ENCODE data around the gene C2CD4A. TPM values are rescaled to one million over a fixed set of nuclear protein-coding genes. Genes with fewer than 3 reads are reported as not detected.
"Not testable (repeated sequence)": the region's sequence is repeated elsewhere in the genome, so short reads cannot be mapped to it uniquely, and the experiment has no call there.

C2CD4A gene
- total RNA-seq (2014; rRNA removed; shearing (Covaris generic)), result not detected in 2 replicates

GRCh38 chr15:62066663-62067447, at the start of gene C2CD4A:
Gene C2CD4A, plus strand, starts transcription at chr15:62066977. Its CDS starts 637 bp downstream, at chr15:62067614.
- H3K27me3 ChIP-seq (replicated peaks), result peaks cover 47% of the 10 kb centered on the region
- peak within 1 kb of the TSS; percentile 41 for H3K4me3 ChIP-seq
- DNase-seq (ENCODE audit: low read depth in 1 of 2, low spot score in 2 of 2), result no peak
- no peaks in the 10 kb centered on the region for H3K36me3 ChIP-seq
- H3K27ac ChIP-seq, result no peak within 1 kb of the TSS
- no peaks in the 10 kb centered on the region for H3K9me3 ChIP-seq (replicated peaks)
- H3K4me1 ChIP-seq (replicated peaks), result peaks cover 15% of the 10 kb centered on the region

DNA sequence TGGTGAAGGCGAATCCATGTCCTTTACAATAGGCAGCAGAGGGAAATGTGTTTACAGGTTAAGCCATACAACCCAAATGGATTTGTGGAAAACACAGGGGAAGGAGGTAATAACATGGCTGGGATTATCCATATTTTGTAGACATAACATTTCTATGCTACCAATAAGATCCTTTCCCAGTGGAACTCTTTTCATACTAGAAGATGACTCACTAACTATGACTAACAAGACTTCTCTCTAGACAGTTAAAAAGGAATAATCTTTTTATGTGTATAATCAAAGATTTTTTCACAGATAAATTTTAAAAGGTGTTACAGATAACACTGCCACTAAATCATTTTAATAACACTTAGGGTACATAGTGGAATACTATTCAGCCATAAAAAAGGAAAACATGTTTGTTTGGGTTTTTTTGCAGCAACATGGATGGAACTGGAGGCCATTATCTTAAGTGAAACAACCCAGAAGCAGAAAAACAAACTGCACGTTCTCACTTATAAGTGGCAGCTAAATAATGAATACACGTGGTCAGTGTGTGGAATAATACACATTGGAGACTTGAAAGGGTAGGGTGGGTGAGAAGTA, 46.1 kb upstream of the C2CD4A start:
- Histone ChIP-seq H3K27me3 (replicated peaks) (no peaks in the 10 kb centered on the region), H3K27ac (no peak overlapping the region), H3K4me1 (replicated peaks) (no peaks in the 10 kb centered on the region), H3K36me3 (peaks cover 9% of the 10 kb centered on the region), H3K4me3 (no peak overlapping the region), H3K9me3 (replicated peaks) (0 out of 2 replicates have a peak, but pooled peaks cover 2% of the 10 kb centered on the region)
- DNase-seq (ENCODE audit: low read depth in 1 of 2, low spot score in 2 of 2), result no peak

- H3K27ac ChIP-seq, result no peak overlapping the region
- H3K4me1 ChIP-seq (replicated peaks), result no peaks in the 10 kb centered on the region
- no peak overlapping the region for H3K4me3 ChIP-seq
- H3K27me3 ChIP-seq (replicated peaks), result no peaks in the 10 kb centered on the region
- H3K9me3 ChIP-seq (replicated peaks), result 0 out of 2 replicates have a peak, but pooled peaks cover 2% of the 10 kb centered on the region
- peaks cover 5% of the 10 kb centered on the region for H3K36me3 ChIP-seq
- no peak for DNase-seq (ENCODE audit: low read depth in 1 of 2, low spot score in 2 of 2)
Observed at GRCh38 chr15:62021991-62022600, 44.7 kb upstream of the C2CD4A start.

GRCh38 chr15:62026487-62027262, 40.1 kb upstream of the C2CD4A start:
- no peak overlapping the region for H3K27ac ChIP-seq
- H3K9me3 ChIP-seq (replicated peaks), result no peaks in the 10 kb centered on the region
- H3K36me3 ChIP-seq, result no peaks in the 10 kb centered on the region; the same call in 1 of the 2 replicates
- no peak for DNase-seq (ENCODE audit: low read depth in 1 of 2, low spot score in 2 of 2)
- H3K27me3 ChIP-seq (replicated peaks), result no peaks in the 10 kb centered on the region
- H3K4me1 ChIP-seq (replicated peaks), result no peaks in the 10 kb centered on the region
- no peak overlapping the region for H3K4me3 ChIP-seq

- Histone ChIP-seq H3K27ac (no peak overlapping the region), H3K27me3 (replicated peaks) (no peaks in the 10 kb centered on the region), H3K9me3 (replicated peaks) (no peaks in the 10 kb centered on the region), H3K4me1 (replicated peaks) (no peaks in the 10 kb centered on the region), H3K36me3 (no peaks in the 10 kb centered on the region; the same call in 1 of the 2 replicates), H3K4me3 (no peak overlapping the region)
- no peak for DNase-seq (ENCODE audit: low read depth in 1 of 2, low spot score in 2 of 2)
Observed at GRCh38 chr15:62027263-62027565, 39.6 kb upstream of the C2CD4A start.

- DNase-seq (ENCODE audit: low read depth in 1 of 2, low spot score in 2 of 2), result no peak
- no peak overlapping the region for H3K4me3 ChIP-seq
- H3K27me3 ChIP-seq (replicated peaks), result no peaks in the 10 kb centered on the region
- H3K36me3 ChIP-seq, result peaks cover 2% of the 10 kb centered on the region
- H3K9me3 ChIP-seq (replicated peaks), result no peaks in the 10 kb centered on the region
- H3K27ac ChIP-seq, result no peak overlapping the region
- H3K4me1 ChIP-seq (replicated peaks), result no peaks in the 10 kb centered on the region
Observed at GRCh38 chr15:62027916-62028315, 38.9 kb upstream of the C2CD4A start.

GRCh38 chr15:62035256-62035924, 31.4 kb upstream of the C2CD4A start:
- no peaks in the 10 kb centered on the region for H3K9me3 ChIP-seq (replicated peaks)
- no peaks in the 10 kb centered on the region for H3K27me3 ChIP-seq (replicated peaks)
- peaks cover 9% of the 10 kb centered on the region for H3K36me3 ChIP-seq
- H3K4me3 ChIP-seq, result no peak overlapping the region
- H3K4me1 ChIP-seq (replicated peaks), result peaks cover 8% of the 10 kb centered on the region
- no peak overlapping the region for H3K27ac ChIP-seq
- peak in 1 of 2 experiments; percentile 38 for DNase-seq (ENCODE audit: low read depth in 1 of 2, low spot score in 2 of 2)

GRCh38 chr15:62046078-62046743, 20.6 kb upstream of the C2CD4A start:
- DNase-seq (ENCODE audit: low read depth in 1 of 2, low spot score in 2 of 2), result no peak
- Histone ChIP-seq H3K27ac (no peak overlapping the region), H3K4me1 (replicated peaks) (no peaks in the 10 kb centered on the region), H3K4me3 (no peak overlapping the region), H3K27me3 (replicated peaks) (no peaks in the 10 kb centered on the region), H3K36me3 (no peaks in the 10 kb centered on the region), H3K9me3 (replicated peaks) (no peaks in the 10 kb centered on the region)

GRCh38 chr15:62047282-62047827, 19.4 kb upstream of the C2CD4A start:
- Histone ChIP-seq H3K9me3 (replicated peaks) (no peaks in the 10 kb centered on the region), H3K4me3 (no peak overlapping the region), H3K27ac (no peak overlapping the region), H3K36me3 (no peaks in the 10 kb centered on the region), H3K4me1 (replicated peaks) (no peaks in the 10 kb centered on the region), H3K27me3 (replicated peaks) (no peaks in the 10 kb centered on the region)
- no peak for DNase-seq (ENCODE audit: low read depth in 1 of 2, low spot score in 2 of 2)

DNA sequence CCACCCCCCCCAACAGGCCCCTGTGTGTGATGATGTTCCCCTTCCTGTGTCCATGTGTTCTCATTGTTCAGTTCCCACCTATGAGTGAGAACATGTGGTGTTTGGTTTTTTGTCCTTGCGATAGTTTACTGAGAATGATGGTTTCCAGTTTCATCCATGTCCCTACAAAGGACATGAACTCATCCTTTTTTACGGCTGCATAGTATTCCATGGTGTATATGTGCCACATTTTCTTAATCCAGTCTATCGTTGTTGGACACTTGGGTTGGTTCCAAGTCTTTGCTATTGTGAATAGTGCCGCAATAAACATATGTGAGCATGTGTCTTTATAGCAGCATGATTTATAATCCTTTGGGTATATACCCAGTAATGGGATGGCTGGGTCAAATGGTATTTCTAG, 18.5 kb upstream of the C2CD4A start:
- not testable (repeated sequence) for H3K27me3 ChIP-seq (replicated peaks); H3K9me3 ChIP-seq (replicated peaks); H3K4me3 ChIP-seq; H3K36me3 ChIP-seq; H3K4me1 ChIP-seq (replicated peaks); H3K27ac ChIP-seq; DNase-seq (ENCODE audit: low read depth in 1 of 2, low spot score in 2 of 2)

- Histone ChIP-seq H3K4me3 (no peak overlapping the region), H3K4me1 (replicated peaks) (no peaks in the 10 kb centered on the region), H3K36me3 (no peaks in the 10 kb centered on the region), H3K27me3 (replicated peaks) (no peaks in the 10 kb centered on the region), H3K9me3 (replicated peaks) (no peaks in the 10 kb centered on the region), H3K27ac (no peak overlapping the region)
- no peak for DNase-seq (ENCODE audit: low read depth in 1 of 2, low spot score in 2 of 2)
Observed at GRCh38 chr15:62050115-62050514, 16.7 kb upstream of the C2CD4A start.

GRCh38 chr15:62051166-62051565, 15.6 kb upstream of the C2CD4A start:
- Histone ChIP-seq H3K27me3 (replicated peaks) (no peaks in the 10 kb centered on the region), H3K36me3 (no peaks in the 10 kb centered on the region), H3K9me3 (replicated peaks) (no peaks in the 10 kb centered on the region), H3K4me1 (replicated peaks) (no peaks in the 10 kb centered on the region), H3K27ac (no peak overlapping the region), H3K4me3 (no peak overlapping the region)
- no peak for DNase-seq (ENCODE audit: low read depth in 1 of 2, low spot score in 2 of 2)

DNA sequence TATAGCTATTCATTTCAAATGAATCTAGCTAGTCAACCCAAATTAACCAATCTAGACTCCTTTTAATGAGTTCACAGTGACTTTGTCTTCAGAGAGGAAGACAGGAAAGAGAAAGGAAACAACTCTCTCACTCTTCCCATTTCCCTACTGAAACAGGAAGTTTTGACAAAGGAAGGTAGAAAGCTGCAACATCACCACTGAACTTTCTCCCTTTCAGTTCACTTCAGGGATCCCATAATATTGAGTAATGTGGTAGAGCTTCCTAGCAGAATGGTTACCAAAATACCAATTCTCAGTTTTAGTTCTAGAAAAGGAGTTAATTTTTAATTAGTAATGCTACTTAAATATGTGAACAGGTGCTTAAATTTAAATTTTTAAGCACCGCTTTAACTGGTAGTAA, 14.1 kb upstream of the C2CD4A start:
- Histone ChIP-seq H3K4me3 (no peak overlapping the region), H3K36me3 (no peaks in the 10 kb centered on the region), H3K27me3 (replicated peaks) (no peaks in the 10 kb centered on the region), H3K27ac (no peak overlapping the region), H3K9me3 (replicated peaks) (no peaks in the 10 kb centered on the region), H3K4me1 (replicated peaks) (no peaks in the 10 kb centered on the region)
- no peak for DNase-seq (ENCODE audit: low read depth in 1 of 2, low spot score in 2 of 2)

All from SJSA1 (cell line).